ENCODE measurements around the gene SREK1. TPM values are rescaled to one million over a fixed set of nuclear protein-coding genes. Genes with fewer than 3 reads are reported as not detected.

The SREK1 gene
- total and polyA plus RNA-seq, 2 of the 8 experiments (the other 6 are each of a cell fraction or from before 2014, with no cell fraction given), result 10.6 to 40.4 TPM

DNA sequence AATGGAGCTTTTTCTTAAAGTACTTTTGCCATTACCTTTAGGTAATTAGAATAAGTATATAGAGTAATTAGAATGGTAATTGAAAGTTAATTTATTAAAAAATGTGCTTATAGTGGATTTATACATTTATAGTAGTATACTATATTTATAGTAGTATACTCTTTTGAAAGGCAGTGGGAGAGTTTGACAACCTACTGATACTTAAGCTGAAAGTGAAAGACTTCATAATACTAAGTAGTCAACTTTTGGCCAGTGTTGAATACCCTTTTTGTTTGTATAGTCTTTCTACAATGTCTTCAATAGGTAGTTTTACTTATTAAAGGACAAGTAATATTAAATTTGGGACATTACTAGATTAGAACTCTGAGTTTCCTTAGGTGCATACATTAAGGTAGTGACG, 12.9 kb downstream of the SREK1 start:
- WGBS, 2 experiments (ENCODE audit: extremely low coverage in 1 of 2, insufficient coverage in 1 of 2, insufficient read length in 1 of 2, insufficient replicate concordance in 2 of 2, low coverage in 1 of 2, low lambda C conversion rate in 2 of 2, missing lambda C conversion rate in 1 of 2), result 88% methylated on average over 1 of the region's 1 CpG; no CpG with 5 or more reads in 1 of the 2 experiments
- CTCF ChIA-PET (ENCODE audit: partially characterized antibody), result no interaction called here
- no peak for FAIRE-seq
- TF ChIP-seq CEBPB (IDR thresholded peaks at IDR 0.05; ENCODE audit: low read depth, low read length) (no peak), ZNF274 (IDR thresholded peaks at IDR 0.05; ENCODE audit: borderline replicate concordance, extremely low read depth, low read length) (no peak), FOSL1 (IDR thresholded peaks at IDR 0.05; ENCODE audit: insufficient read depth, low read depth, low read length) (no peak)

More for the DNA sequence above, 12.9 kb downstream of the SREK1 start:
- Histone ChIP-seq H3K18ac (ENCODE audit: extremely low read depth, low read length) (no peak overlapping the region), H3K36me3 (ENCODE audit: control insufficient read depth in 2 of 4, insufficient read depth in 4 of 4, low read length in 3 of 4) (peaks cover 0 to 35% (median 9%) of the 10 kb centered on the region in 4 experiments; a peak in 4 of 8 replicates), H3K79me2 (ENCODE audit: control insufficient read depth in 1 of 2, insufficient read depth in 2 of 2, low read length in 2 of 2) (peaks cover 0 to 44% of the 10 kb centered on the region in 2 experiments; a peak in 2 of 4 replicates), H3K14ac (ENCODE audit: insufficient read length) (no peak overlapping the region), H3K23me2 (ENCODE audit: low read depth, low read length) (no peaks in the 10 kb centered on the region), H3K9me3 (ENCODE audit: insufficient read depth in 2 of 2, low read depth in 1 of 2, low read length in 1 of 2) (no peaks in the 10 kb centered on the region), H2AK5ac (ENCODE audit: low read depth, low read length) (no peak overlapping the region), H3K27me3 (replicated peaks in 1 of 4; ENCODE audit: control insufficient read depth in 3 of 4, extremely low read depth in 1 of 4, insufficient read depth in 3 of 4, low read length in 3 of 4) (no peaks in the 10 kb centered on the region), H4K5ac (ENCODE audit: insufficient read length, low read depth, low read length) (no peak overlapping the region), H3K9ac (replicated peaks in 1 of 4; ENCODE audit: extremely low read depth in 1 of 4, low read depth in 3 of 4, low read length in 3 of 4) (no peak overlapping the region), H2BK5ac (ENCODE audit: low read depth, low read length) (no peak overlapping the region), H3K4me1 (replicated peaks in 1 of 4; ENCODE audit: control insufficient read depth in 3 of 4, insufficient read depth in 4 of 4, low read length in 3 of 4) (no peaks in the 10 kb centered on the region), H3K79me1 (ENCODE audit: low read depth, low read length) (no peaks in the 10 kb centered on the region; the same call in 1 of the 2 replicates), H2BK12ac (ENCODE audit: low read depth, low read length) (no peak overlapping the region), H2AFZ (ENCODE audit: low read length) (no peak overlapping the region), H3K56ac (replicated peaks; ENCODE audit: insufficient read length, low read depth, low read length) (no peak overlapping the region), H4K91ac (replicated peaks; ENCODE audit: insufficient read length, low read length) (no peak overlapping the region), H3K4me2 (ENCODE audit: insufficient read depth in 1 of 2, low read depth in 2 of 2, low read length in 2 of 2) (no peak overlapping the region), H2BK120ac (replicated peaks; ENCODE audit: low read depth, low read length) (no peak overlapping the region), H3K23ac (ENCODE audit: insufficient read length) (no peak overlapping the region), H4K20me1 (replicated peaks in 1 of 2; ENCODE audit: control insufficient read depth in 1 of 2, insufficient read depth in 2 of 2, low read length in 2 of 2) (peaks cover 2 to 3% of the 10 kb centered on the region in 2 experiments), H3K4ac (replicated peaks; ENCODE audit: insufficient read length, low read depth, low read length) (no peak overlapping the region), H3K4me3 (ENCODE audit: extremely low read depth in 1 of 4, insufficient read depth in 2 of 4, low read depth in 3 of 4, low read length in 4 of 4) (no peak overlapping the region), H4K8ac (ENCODE audit: extremely low read depth, insufficient read depth, low read length) (no peak overlapping the region), H3K27ac (ENCODE audit: low read depth, low read length) (no peak overlapping the region), H2BK15ac (ENCODE audit: low read length) (no peak overlapping the region), H2BK20ac (ENCODE audit: low read length) (no peak overlapping the region)
- DNase-seq (ENCODE audit: low read depth in 1 of 2, low spot score in 2 of 2), result no peak
- POLR2A ChIA-PET (ENCODE audit: partially characterized antibody), result interaction anchor here (0.6 to 1.3 kb wide), 3 partner anchors 9 to 357 kb away, joined by 4 to 7 read pairs (median 6); partner anchors contain the start of gene SREK1
